GM19023 (cell line): ENCODE measurements around the gene EFCAB8.

Experiments
- ATAC-seq: cut with Tn5 transposase; IDR thresholded peaks from one replicate; pipeline ENCODE4 v1.9.1; 2021; ENCODE audit warnings: mild to moderate bottlenecking, moderate library complexity; ENCODE audit not compliant: unreplicated experiment

Gene EFCAB8

DNA sequence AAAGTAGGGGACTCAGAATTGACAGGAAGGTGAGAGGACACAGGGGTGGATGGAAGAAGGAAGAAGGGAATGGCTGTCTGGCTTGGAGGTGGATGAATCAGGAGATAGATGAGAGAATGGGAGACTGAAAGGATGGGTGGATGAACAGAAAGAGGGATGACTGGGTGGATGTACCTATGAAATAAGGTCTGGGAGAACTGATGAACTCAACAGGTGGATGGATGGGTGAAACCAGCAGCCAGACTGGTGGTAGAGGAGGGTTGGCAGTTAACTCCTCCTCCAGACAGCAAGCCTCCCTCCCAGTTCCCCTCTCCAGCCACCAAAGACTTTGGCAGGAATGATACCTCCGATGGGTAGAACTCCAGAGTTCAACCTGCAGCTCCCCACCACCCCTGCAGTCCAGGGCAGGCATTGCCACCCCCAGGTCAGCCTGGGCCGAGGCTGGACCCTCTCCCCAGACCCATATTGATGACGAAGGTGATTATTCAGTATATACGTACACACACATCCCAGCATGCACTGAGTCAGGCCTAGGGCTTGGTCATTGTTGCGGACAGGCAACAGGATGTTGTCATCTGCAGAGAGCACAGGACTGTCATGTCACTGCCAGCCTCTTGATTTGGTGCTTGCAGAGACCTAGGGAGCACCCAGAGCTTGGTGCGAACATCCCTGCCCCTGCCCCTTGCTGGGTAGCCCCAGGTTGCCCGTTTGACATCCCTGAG lies 143.5 kb downstream of the EFCAB8 start:
- ATAC-seq = no peak

DNA sequence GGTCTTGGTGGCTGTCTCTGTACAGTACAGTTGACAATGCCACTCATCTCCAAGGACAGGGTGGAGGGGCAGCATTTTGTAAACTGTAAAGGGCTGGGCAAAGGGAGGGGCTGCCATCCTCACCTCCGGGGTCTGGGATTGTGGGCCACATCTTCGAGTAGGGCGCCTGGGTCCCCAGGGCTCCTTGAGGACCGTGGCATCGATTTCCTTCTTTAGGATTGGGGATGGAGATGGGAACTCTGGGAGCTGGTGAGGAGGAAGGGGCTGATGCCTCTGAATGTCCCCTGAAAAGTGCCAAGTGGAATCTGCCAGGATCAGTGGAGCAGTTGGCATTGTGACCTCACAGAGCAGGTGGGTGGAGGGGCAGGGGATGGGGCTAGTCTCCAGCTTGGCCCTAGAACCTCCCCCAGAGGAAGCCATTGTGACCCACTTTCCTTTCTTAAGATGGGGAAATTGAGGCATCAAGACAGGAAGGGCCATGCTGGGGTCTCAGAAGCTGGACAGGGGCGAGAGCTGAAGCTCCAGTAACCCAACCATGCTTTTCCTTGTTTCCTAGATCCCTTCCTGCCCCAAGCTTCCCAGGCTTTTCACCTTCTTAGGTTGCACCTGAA lies 145.5 kb downstream of the EFCAB8 start, which contains the start of gene SUN5:
Gene SUN5 (minus strand): TSS at position 293 of the 611 bp plus-strand sequence. CDS start 93 bp downstream, at position 200.
- no peak for ATAC-seq

DNA sequence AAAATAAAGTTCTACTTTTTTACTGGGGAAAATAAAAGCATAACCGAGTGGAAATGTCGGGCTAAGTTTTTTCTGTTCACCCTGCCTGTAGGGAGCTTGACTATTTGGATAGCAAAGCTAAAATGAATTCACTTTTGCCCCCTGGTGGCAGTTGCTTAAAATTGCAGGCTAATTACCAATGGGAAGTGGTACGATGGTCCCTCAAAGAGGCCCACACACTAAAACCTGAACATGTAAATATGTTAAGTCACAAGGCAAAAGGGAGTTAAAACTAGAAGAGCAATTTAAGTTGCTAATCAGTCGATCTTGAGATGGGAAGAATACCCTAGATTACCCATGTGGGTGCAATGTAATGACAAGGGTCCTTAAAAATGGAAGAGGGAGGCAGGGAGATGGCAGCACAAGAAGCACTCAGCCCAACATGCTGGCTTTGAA lies 146.4 kb downstream of the EFCAB8 start:
- no peak for ATAC-seq

DNA sequence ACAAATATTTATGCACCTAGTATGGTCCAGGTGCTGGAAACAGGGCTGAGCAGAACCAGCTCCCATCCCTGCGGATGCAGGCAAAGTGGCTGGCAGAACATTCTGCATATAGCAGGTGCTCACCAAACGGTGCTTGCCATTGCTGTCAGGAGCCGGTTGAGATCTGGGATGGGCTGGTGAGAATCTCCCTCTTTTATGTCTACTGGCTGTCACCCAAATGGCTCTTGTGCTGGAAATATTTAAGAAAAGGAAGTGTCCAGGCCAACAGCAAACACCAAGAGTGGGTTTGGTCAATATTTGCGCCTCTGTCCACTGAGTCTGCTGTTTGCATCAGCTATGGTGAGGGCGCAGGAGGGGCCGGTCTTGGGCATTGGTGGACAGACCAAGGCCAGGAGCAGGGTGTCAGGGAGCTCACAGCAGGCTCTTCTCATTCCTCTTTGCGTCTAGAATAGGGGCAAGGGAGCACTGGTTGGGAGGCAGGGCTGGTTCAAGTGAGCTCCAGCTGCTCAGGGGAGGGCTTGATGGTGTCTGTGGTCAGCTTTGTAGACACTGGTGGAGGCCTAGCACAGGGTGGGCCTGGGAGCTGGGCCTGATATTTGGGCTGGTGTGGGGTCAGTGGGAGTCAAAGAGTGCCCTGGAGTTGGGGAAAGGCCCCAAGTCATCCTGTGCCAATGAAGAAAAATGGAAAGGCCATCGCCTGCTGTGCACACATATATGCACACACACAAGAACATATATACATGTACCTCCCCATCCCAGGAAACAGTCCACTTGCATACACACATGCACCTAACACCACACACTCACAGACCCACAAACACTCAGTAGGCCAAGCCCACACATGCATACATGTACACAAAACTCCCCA lies 147.4 kb downstream of the EFCAB8 start:
- ATAC-seq = no peak

DNA sequence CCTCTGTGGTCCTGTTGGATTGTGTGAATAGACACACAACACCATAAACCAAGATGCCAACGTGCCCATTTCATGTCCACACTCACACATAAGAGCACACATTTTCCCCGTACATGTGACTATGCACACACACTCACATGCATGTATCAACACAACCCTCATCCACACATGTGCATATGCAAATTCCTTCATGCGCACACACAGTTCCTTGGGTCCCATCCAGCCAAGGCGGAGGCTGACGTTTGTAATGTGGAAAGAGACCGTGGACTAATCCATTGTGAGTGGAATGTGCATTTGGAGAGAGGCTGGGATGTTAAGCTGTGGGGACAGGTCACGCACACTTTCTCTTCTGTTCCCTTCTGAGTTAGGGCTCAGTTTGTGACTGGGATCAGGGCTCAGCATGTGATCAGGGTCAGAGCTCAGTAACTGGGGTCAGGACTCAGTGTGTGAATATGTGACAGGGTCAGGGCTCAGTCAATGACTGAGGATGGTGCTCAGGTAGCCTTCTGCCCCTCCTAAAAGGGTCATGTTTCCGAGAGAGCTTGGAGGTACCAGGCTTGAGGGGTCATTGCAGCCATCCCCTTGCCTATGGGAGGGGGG lies 148.2 kb downstream of the EFCAB8 start:
- ATAC-seq = no peak

DNA sequence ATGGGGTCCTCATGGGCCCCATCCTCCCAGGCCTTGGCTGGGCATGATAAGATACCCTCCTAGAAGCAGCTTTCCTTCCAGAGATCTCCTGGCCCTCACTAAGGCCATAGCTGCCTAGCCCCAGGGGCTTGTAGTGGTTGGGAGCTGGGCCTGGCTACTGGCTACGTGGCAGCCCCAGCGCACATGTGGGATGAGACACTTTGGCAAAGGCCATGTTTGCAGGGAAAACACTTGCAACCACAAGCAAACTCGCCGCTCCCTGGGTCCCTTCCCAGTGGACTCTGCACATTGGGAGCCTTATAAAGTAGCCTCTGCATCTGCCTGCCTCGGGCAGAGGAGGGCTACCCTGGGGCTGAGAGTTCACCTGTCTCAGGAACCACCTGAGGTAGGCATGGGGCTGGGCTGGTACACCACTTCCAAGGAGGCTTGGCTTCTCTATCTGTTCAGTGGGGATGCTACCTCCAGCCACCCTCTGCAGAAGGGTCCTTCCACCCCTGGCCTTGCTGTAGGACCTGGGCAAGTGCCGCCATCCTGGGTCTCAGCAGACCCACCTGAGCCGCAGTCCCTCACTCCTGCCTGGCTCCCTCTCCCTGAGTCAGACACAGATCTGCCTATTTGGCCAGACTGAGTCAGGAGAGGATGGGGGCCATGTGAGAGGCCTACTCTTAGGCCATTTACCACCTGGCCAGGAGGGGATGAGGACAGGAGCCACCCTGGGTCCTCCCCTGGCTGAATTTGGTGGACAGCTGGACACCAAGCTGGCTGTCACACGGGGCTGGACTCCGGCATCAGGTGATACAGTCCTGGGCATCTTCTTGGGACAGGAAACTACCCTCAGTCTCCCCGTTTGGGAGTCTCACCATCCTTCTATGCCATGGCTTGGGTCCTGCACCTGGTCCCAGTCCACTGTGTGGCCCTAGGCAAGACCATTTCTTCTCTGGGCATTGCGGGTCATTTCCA lies 148.9 kb downstream of the EFCAB8 start, which contains the start of gene BPIFB2:
Gene BPIFB2 (plus strand): TSS at position 329 of the 960 bp plus-strand sequence. CDS start 871 bp downstream, outside the sequence.
- no peak for ATAC-seq

DNA sequence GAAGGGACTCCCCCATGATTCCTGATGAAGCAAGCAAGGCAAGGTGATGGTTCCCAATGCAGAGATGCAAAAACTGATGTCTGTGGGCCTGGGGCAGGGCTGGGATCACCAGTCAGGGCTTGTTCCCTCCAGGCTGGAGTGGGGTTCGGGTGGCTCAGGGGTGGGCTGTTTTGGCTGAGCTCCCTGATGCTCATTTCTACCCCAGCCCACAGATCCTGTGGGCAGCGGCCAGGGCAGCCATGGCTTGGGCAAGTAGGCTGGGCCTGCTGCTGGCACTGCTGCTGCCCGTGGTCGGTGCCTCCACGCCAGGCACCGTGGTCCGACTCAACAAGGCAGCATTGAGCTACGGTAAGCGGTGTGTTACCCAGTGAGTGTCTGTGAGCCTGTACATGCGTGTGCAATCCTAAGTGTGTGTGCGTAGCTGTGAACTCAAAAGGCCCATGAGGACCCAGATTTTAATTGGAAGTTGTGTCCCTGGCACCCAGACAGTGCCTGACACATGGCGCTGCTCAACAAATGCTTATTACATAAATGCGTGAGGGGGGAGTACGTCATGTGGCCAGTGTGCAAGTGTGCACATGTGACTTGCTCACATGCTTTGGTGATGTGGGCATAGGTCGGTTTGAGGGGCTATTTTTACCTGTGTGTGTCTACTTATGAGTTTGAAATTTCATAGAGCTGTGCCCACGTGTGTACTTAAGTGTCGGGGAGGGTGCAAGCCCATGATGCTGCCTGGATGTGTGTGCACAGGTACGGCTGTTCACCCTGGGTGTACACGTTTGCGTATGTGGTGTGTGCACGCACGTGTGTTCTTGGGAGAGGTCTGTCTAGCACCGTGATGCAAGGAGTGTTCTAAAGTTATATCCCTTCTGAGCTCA lies 149.9 kb downstream of the EFCAB8 start:
- ATAC-seq = no peak

DNA sequence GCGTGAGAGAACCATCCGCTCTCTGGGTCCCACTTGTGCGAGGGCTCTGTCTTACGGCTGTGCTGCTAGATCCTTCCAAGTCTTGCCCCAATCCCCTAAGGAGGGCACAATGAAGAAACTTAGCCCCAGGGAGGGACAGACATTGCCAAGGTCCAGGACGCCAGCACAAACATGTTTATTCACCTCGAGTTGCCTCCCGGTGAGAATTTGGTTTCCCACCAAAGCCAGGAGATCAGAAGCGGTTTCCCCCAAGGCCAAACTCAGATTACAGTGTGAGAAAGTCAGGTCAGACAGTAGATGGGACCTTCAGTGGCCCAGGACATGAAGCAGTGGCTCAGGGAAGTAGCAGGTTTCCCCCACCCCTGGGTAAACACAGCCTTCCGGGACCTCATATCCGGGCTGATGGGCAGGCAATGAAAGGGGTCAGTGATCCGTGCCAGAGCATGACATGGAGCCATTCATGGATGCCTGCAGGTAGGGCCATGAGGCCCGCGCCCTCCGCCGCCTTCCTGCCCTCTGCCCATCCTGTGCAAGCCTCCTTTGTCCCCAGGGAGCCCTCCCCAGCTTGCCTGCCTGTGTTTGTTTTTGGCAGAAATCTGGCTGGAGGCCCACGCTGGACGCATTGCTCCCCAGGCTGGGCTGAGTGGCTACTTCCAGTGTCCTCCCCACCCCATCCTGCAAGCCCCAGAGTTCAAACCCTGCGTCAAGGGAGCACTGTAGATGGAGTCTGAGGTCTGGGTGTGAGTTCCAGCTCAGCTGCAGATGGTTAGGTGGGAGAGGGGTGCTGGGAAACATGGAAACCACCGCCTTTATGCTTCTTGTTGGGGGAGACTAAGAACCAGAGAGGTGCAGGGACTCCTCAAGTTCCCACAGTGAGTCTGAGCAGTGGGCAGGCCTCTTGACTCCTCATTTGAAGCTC lies 150.8 kb downstream of the EFCAB8 start:
- no peak for ATAC-seq

DNA sequence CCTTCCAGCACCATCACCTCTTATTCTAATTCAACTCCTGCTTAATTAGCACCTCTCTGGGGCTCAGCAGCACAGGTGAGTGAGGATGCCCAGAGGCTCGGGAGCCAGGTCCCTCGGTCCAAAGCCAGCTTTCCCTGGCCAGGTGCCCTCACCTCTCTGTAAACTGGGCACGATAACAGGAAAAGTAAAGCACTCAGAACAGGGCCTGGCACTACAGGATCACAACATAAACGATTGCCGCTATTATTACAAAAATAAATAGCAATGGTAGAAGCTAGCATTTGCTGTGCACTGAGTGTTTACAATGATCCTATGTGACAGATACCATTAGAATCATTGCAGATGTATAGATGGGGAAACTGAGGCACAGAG lies 151.4 kb downstream of the EFCAB8 start:
- ATAC-seq = no peak

DNA sequence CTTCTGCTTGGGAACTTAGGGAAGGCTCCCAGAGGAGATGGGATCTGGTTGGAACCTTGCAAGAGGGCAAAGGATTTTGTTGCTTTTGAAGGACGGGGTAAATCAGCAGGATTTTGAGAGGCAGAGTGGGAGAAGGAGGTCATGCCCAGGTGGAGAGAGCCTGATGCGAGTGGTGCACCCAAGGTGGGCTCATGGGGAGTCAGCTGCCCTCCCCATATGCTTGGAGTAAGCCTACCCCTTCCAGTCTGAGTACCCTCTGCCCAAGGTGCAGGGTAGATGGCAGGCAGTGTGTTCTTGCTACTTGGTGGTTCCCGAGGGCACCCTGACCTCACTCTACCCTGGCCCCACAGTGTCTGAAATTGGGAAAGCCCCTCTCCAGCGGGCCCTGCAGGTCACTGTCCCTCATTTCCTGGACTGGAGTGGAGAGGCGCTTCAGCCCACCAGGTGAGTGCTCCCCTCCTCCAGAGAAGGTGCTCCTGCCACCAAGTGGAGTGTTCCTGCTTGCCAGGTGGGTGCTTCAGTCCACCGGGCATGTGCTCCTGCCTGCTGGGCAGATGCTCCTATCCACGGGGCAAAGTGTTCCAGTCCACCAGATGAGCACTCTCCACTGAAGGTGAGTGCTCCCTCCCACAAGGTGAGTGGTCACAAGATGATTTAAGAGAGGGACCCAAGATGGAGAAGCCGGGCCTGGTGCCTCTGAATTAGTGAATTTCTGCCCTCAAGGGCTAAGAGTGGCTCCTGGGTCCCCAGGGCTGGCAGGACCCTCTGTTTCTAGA lies 152.1 kb downstream of the EFCAB8 start:
- ATAC-seq = no peak
